GM12872 (cell line): Measurements from ENCODE around the gene VAT1L.

ENCODE experiments used
- TF ChIP-seq, protein P1 (sequence below): IDR thresholded peaks from 3 replicates; pipeline ENCODE4 v1.5.1; 2011; ENCODE audit warnings: low read depth, mild to moderate bottlenecking, low read length, moderate library complexity; ENCODE audit not compliant: insufficient read depth

VAT1L gene

DNA sequence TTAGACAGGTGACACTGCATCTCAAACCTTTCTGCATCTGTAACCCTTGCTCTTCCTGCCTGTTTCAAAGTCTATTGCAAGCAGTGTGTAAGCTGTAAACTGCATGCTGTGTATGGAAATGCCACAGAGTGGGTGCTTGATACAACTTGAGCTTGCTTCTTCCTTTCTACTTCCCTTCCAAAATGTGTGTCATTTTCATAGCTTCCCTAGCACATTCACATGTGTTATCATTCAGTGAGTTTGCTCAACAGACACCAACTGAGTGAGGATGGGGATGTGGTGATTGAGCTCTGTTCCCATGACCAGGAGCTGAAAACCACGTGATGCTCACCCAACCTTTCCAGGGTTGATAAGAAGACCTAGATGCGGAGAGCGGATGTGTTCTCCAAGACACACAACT, 111.1 kb downstream of the VAT1L start:
- TF ChIP-seq, protein P1, sequence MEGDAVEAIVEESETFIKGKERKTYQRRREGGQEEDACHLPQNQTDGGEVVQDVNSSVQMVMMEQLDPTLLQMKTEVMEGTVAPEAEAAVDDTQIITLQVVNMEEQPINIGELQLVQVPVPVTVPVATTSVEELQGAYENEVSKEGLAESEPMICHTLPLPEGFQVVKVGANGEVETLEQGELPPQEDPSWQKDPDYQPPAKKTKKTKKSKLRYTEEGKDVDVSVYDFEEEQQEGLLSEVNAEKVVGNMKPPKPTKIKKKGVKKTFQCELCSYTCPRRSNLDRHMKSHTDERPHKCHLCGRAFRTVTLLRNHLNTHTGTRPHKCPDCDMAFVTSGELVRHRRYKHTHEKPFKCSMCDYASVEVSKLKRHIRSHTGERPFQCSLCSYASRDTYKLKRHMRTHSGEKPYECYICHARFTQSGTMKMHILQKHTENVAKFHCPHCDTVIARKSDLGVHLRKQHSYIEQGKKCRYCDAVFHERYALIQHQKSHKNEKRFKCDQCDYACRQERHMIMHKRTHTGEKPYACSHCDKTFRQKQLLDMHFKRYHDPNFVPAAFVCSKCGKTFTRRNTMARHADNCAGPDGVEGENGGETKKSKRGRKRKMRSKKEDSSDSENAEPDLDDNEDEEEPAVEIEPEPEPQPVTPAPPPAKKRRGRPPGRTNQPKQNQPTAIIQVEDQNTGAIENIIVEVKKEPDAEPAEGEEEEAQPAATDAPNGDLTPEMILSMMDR, result no peak

DNA sequence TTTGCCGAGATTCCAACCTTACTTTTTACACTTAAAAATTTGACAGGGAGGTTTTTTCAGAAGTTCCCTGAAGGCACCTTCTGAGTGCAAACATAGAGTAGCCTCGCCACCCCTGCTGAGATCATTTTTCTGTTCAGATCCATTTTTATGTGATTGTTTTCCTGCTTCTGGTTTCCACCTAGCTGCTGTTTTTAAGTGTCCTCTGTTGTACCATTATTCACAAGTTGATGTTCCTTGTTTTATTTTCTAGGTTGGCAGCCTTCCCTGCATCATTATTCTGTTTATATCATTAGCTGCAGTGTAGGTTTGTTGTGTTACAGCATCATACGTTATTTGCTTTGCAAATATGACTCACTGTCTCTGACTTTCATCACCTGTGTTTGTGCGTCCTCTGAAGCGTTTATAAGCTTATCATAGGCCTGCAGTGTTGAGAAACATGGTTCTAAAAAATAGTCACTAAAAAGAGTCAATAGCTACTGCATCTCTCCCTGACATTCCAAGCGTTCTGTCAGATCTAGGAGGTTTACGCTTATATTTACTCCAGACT, 117.1 kb downstream of the VAT1L start:
- TF ChIP-seq, protein P1, result no peak

DNA sequence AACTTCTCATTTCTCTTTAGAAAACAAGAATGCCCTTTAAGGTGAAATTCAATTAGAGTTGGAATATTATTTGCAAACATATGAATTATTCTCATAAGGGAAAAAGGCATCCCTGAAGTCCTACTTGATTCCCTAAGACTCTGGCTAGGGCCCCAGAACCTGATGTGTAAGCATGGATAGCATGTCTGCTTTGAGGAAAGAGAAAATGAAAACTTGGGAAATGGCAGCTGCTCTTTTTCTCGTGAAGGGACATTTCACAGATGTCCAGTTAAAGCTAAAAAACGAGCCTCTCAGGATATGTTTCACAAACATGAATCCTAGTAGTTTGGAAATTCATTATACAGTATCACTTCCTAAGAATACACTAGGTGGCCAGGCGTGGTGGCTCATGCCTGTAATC, 121.7 kb downstream of the VAT1L start:
- TF ChIP-seq, protein P1, result no peak

DNA sequence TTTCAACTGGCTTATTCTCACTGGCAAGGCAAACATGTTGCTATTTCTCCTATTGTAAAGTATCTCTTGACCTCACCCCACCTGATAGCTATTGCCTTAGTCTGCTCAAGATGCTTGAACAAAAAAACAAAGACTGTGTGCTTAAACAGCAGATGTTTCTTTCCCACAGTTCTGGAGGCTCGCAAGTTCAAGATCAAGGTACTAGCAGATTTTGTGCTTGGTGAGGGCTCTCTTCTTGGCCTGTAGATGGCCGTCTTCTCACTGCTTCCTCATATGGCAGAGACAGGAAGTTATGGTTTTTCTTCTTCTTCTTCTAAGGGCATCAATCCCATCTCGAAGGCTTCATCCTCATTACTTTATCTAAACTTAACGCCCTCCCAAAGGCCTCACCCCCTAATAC, 124.3 kb downstream of the VAT1L start:
- TF ChIP-seq, protein P1, result peak; percentile 20; the same call in 1 of the 3 replicates

DNA sequence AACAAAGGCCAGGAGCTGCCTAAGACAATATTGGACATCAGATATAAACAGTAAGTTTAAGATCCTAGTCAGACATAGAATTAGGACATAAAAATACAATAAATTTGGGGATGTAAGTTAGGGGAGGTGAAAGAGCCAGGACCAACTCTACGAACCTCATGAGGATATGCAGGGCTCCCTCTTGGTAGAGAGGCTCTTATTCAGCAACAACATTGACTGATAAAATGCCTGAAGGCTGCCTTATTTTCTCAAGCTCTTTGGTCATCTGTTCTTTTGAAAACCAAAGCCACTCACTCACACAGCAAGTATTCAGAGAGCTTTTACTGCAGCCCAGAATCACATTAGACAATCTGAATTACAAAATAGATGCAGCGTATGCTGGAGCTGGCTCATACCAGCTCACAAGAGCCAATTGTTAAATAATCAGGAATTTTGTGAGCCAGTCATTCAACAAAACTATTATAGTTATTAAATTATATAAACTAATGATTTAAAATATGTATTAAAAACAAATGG, 125.4 kb downstream of the VAT1L start:
- TF ChIP-seq, protein P1, result no peak

DNA sequence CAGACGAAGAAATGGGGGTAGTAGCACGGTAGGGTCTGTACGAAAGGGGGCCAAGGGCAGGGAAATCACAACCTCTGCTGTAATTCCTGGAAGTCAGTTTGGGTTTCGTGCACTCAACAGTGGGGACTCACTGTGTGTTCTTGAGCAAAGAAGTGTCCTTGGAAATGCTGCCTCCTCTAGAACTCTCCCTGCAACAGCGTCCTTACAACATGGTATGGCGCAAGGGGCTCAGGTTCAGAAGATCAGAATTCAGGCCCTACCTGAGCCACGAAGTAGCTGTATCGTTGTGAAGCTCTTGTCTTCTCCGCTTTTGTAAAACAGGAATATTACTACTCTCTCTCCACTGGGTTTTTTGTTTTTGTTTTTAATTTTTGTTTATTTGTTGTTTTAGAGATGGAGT, 127.7 kb downstream of the VAT1L start:
- TF ChIP-seq, protein P1, result no peak

DNA sequence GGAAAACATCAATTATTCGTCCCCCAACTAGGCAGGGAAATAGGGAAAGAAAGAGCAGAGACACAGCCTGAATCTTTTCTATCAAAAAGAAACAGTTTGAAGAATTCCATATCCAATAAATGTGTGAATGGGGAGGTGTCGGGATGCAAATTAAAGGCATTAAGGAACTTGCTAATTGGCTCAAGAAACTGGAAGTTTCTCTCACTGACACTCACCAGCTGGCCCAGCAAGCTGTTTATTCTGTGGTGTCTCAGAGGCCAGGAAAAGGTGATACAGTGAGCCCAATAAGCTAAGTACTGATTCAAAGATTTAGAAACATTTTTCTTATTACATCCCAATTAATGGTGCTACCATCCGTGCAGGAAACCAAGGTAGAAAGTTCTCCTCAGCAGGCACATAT, 129.6 kb downstream of the VAT1L start:
- TF ChIP-seq, protein P1, result no peak
